Heart left ventricle (tissue), 16 donors: ENCODE results near the gene OR2C1. TPM values are rescaled to one million over a fixed set of nuclear protein-coding genes. Genes with fewer than 3 reads are reported as not detected.

Source experiments
- ATAC-seq, 4 donors: fragments of 200-7000 bp; cut with Tn5 transposase; one replicate each; pipeline ENCODE4 v1.9.1; 2020 to 2022; ENCODE audit warnings: moderate library complexity in 4 of 4, mild to moderate bottlenecking in 3 of 4, moderate number of reproducible peaks in 1 of 4
- DNase-seq, 5 donors: peaks; one replicate each; pipeline ENCODE4 v3.0.0-alpha.2; 2020
- H3K27ac ChIP-seq, 12 donors: fragments of 200-600 bp; sonication (generic) in 4 of 12; one replicate each; pipeline versions ENCODE4 v1.5.0 to v1.8.0; 2016 to 2022; ENCODE audit warnings: mild to moderate bottlenecking in 2 of 12
- H3K27me3 ChIP-seq, 9 donors: fragments of 200-600 bp; sonication (generic) in 2 of 9; one replicate each; pipeline versions ENCODE4 v1.5.1 to v1.8.0; 2016 to 2022; ENCODE audit warnings: mild to moderate bottlenecking in 3 of 9
- H3K36me3 ChIP-seq, 9 donors: fragments of 200-600 bp; sonication (generic) in 2 of 9; one replicate each; pipeline versions ENCODE4 v1.5.0 to v1.8.0; 2018 to 2022; ENCODE audit warnings: mild to moderate bottlenecking in 2 of 9
- H3K4me1 ChIP-seq, 12 donors: fragments of 200-600 bp; sonication (generic) in 4 of 12; one replicate each; pipeline versions ENCODE4 v1.5.0 to v1.8.0; 2016 to 2022; ENCODE audit warnings: mild to moderate bottlenecking in 3 of 12
- H3K4me3 ChIP-seq, 12 donors: fragments of 200-600 bp; sonication (generic) in 4 of 12; one replicate each; pipeline versions ENCODE4 v1.5.0 to v1.8.0; 2017 to 2022; ENCODE audit warnings: mild to moderate bottlenecking in 9 of 12, moderate library complexity in 4 of 12
- H3K9me3 ChIP-seq, 12 donors: fragments of 200-600 bp; sonication (generic) in 4 of 12; one replicate each; pipeline versions ENCODE4 v1.5.0 to v1.8.0; 2016 to 2022; ENCODE audit warnings: mild to moderate bottlenecking in 1 of 12
- POLR2A ChIP-seq, 2 donors: fragments of 450-650 bp; IDR thresholded peaks; one replicate each; pipeline ENCODE4 v1.6.1; 2017; ENCODE audit warnings: antibody characterized with exemption in 2 of 2, mild to moderate bottlenecking in 2 of 2, moderate library complexity in 2 of 2
- WGBS, 4 donors: extraction: QIAGEN DNeasy Blood & Tissue Kit in 2 of 4; methylation state at CpG; one replicate each; pipeline versions ENCODE4 v1.1.5 to v1.1.7; 2013 to 2018; 5-methylcytosine and 5-hydroxymethylcytosine counted together
- intact Hi-C, 10 donors: fragments of 100-400 bp; cut with DNase I; formaldehyde crosslinking; loops; one replicate each; pipeline versions ENCODE4 v1.11.1 to v1.14.2; 2022
- polyA plus RNA-seq, 2 donors: library from polyadenylated mRNA; stranded (reverse); fragments of 200-250 nt; gene quantifications; one replicate each; pipeline ENCODE4 v1.2.3, GENCODE V29; 2013
- total RNA-seq, 9 donors: library from RNA; depleted of rRNA in 2 of 9; stranded (reverse); fragments of >200 nt in 2 of 9; fragmentation: NEBNext Ultra II Directional in 3 of 9; extraction: Animal tissue kit (Norgen Biotek cat#: 25700) in 3 of 9; gene quantifications; one replicate each; pipeline versions ENCODE4 v1.1.0 to v1.2.4, GENCODE V29; 2016 to 2023
- TF ChIP-seq, protein P1 (sequence below), 12 donors: fragments of 200-600 bp; sonication (generic) in 4 of 12; IDR thresholded peaks; one replicate each; pipeline versions ENCODE4 v1.5.0 to v1.8.0; 2018 to 2022; ENCODE audit warnings: antibody characterized with exemption in 12 of 12, mild to moderate bottlenecking in 5 of 12
- donor health status: ischemic (EF 13 %, LVEDD 7.1; RV severe dilation, severe dysfunction).
- donor health status: healthy with polysubstance abuse.
- donor health status: DM: no; HTN: yes; CAD: no.
- donor health status: DM: no; HTN: no; CAD: no.
- donor health status: ischemic (EF 25% LVEDD 6.9; RV normal size, moderate dysfunction).
- donor health status: ischemic (EF 25% LVEDD 5.7; RV mildly dilated, moderate dysfunction).
- donor health status: healthy.
- donor health status: DM: yes; HTN: yes; CAD: no.
- donor health status: ischemic (EF 35%, LVEDD 5.7; RV mildly dilated, moderate dysfunction).
- donor health status: nonischemic (EF 11% LVEDD 7.7; RV severe dilation, severe dysfunction).
- donor health status: DM: yes; HTN: yes; CAD: no.
- donor health status: PGD.
- donor health status: ischemic (EF 29% LVEDD 5.4; RV normal size, mild dysfunction).
- donor health status: nonischemic (EF 23%, LVEDD 6.1; RV moderate dilation, normal function).

Gene OR2C1
- total and polyA plus RNA-seq, 11 donors: 0.36 TPM; not detected in 10

- peak overlapping the region; percentile 79 to 94 (median 88) for H3K27ac ChIP-seq
- peaks cover 0 to 37% (median 3%) of the 10 kb centered on the region in 12 donors for H3K9me3 ChIP-seq
- H3K36me3 ChIP-seq: peaks cover 0 to 4% (median 0%) of the 10 kb centered on the region in 9 donors
- ATAC-seq: peak; percentile 99 to 100 (median 99)
- peak overlapping the region; percentile 40 to 90 (median 62) for H3K4me3 ChIP-seq
- peaks cover 0 to 8% (median 0%) of the 10 kb centered on the region in 12 donors for H3K4me1 ChIP-seq
- 9 to 25% (median 11%) methylated on average over 25 to 42 of the region's 42 CpGs for WGBS, 4 donors
- peak; percentile 87 to 97 (median 92) for DNase-seq
- intact Hi-C loops: loop anchor here in 4 of 10 donors (2.0 to 10.0 kb wide), 7 partner anchors 36 to 140 kb away; partner anchors contain the start of genes TIGD7 (in 3 of the 4), ZNF75A (in 3 of the 4), CLUAP1 (in 1 of the 4) and ZNF174 (in 1 of the 4)
- peak in 1 of 2 donors; percentile 41 for TF ChIP-seq POLR2A (IDR thresholded peaks at IDR 0.05)
- TF ChIP-seq, protein P1, sequence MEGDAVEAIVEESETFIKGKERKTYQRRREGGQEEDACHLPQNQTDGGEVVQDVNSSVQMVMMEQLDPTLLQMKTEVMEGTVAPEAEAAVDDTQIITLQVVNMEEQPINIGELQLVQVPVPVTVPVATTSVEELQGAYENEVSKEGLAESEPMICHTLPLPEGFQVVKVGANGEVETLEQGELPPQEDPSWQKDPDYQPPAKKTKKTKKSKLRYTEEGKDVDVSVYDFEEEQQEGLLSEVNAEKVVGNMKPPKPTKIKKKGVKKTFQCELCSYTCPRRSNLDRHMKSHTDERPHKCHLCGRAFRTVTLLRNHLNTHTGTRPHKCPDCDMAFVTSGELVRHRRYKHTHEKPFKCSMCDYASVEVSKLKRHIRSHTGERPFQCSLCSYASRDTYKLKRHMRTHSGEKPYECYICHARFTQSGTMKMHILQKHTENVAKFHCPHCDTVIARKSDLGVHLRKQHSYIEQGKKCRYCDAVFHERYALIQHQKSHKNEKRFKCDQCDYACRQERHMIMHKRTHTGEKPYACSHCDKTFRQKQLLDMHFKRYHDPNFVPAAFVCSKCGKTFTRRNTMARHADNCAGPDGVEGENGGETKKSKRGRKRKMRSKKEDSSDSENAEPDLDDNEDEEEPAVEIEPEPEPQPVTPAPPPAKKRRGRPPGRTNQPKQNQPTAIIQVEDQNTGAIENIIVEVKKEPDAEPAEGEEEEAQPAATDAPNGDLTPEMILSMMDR (IDR thresholded peaks at IDR 0.05): no peak
- peaks cover 0 to 9% (median 0%) of the 10 kb centered on the region in 9 donors for H3K27me3 ChIP-seq
Observed at GRCh38 chr16:3364774-3365427, 9.2 kb downstream of the OR2C1 start.

DNA sequence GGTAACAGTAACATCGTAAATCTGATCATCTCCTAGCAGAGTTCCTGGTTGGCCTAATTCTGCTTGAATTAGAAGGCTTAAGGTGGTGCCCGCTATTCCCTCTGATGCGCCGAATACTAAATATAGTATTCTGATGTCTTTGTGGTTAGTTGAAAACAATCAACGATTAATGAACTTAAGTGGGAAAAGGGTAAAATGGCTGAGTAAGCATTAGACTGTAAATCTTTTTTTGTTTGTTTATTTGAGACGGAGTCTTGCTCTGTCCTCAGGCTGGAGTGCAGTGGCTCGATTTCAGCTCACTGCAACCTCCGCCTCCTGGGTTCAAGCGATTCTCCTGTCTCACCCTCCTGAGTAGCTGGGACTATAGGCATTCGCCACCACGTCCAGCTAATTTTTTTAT is 13.4 kb downstream of the OR2C1 start:
- Histone ChIP-seq H3K36me3 (peaks cover 0 to 4% (median 0%) of the 10 kb centered on the region in 9 donors), H3K27ac (no peak overlapping the region), H3K4me1 (peaks cover 0 to 7% (median 0%) of the 10 kb centered on the region in 12 donors), H3K4me3 (no peak overlapping the region), H3K27me3 (no peaks in the 10 kb centered on the region), H3K9me3 (peaks cover 0 to 32% (median 6%) of the 10 kb centered on the region in 12 donors)
- intact Hi-C loops: loop anchor here in 3 of 10 donors (5.0 to 10.0 kb wide), 5 partner anchors 62 to 136 kb away; partner anchors contain the start of genes TIGD7 (in 2 of the 3), ZNF75A (in 2 of the 3) and CLUAP1 (in 1 of the 3)
- TF ChIP-seq POLR2A (IDR thresholded peaks at IDR 0.05): no peak
- TF ChIP-seq, protein P1 (IDR thresholded peaks at IDR 0.05): no peak
- DNase-seq: no peak
- no peak for ATAC-seq
- 91 to 95% (median 93%) methylated on average over 11 of the region's 11 CpGs for WGBS, 4 donors

DNA sequence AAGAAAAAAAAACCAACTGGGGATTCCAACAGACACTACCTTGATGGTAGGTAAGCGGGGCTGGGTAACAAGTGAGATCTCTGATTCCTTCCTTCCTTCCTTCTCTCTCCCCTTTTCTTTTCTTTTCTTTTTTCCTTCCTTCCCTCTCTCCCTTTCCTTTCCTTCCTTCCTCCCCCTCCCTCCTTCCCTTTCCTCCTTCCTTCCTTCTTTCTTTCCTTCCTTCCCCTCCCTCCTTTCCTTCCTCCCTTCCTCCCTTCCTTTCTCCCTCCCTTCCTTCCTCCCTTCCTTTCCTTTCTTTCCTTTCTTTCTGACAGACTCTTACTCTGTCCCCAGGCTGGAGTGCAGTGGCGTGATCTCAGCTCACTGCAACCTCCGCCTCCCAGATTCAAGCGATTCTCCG is 20.0 kb downstream of the OR2C1 start:
- WGBS, 4 donors: 93 to 98% (median 95%) methylated on average over 5 of the region's 5 CpGs
- no peaks in the 10 kb centered on the region for H3K4me1 ChIP-seq
- H3K9me3 ChIP-seq: peaks cover 0 to 79% (median 38%) of the 10 kb centered on the region in 12 donors

GRCh38 chr16:3377917-3378316 is 22.2 kb downstream of the OR2C1 start:
- Histone ChIP-seq H3K27me3 (no peaks in the 10 kb centered on the region), H3K36me3 (peaks cover 4 to 39% (median 7%) of the 10 kb centered on the region in 9 donors), H3K4me3 (no peak overlapping the region), H3K4me1 (no peaks in the 10 kb centered on the region), H3K9me3 (peaks cover 0 to 96% (median 60%) of the 10 kb centered on the region in 12 donors), H3K27ac (no peak overlapping the region)
- DNase-seq (no peak), ATAC-seq (no peak)
- intact Hi-C loops: loop anchor here in 1 of 10 donors (10.0 kb wide), 1 partner anchor 57 kb away; no protein-coding TSS in a partner anchor
- no peak for TF ChIP-seq POLR2A (IDR thresholded peaks at IDR 0.05)
- TF ChIP-seq, protein P1 (IDR thresholded peaks at IDR 0.05): no peak

More for the DNA sequence above, 20.0 kb downstream of the OR2C1 start:
- Histone ChIP-seq H3K27me3 (no peaks in the 10 kb centered on the region), H3K36me3 (peaks cover 0 to 17% (median 0%) of the 10 kb centered on the region in 9 donors), H3K27ac (no peak overlapping the region), H3K4me3 (no peak overlapping the region)
- no peak for DNase-seq
- no peak for ATAC-seq
- no peak for TF ChIP-seq POLR2A (IDR thresholded peaks at IDR 0.05)
- TF ChIP-seq, protein P1 (IDR thresholded peaks at IDR 0.05): no peak
- intact Hi-C loops: loop anchor here in 1 of 10 donors (10.0 kb wide), 1 partner anchor 59 kb away; no protein-coding TSS in a partner anchor
